Activated CD8-positive, alpha-beta T cell treated with anti-CD3 and anti-CD28 coated beads, Interleukin-2, amount 10 ng/mL, durations not matched to agents 7 days and 5 days (primary cell): ENCODE data around the gene HEYL. TPM values are rescaled to one million over a fixed set of nuclear protein-coding genes. Genes with fewer than 3 reads are reported as not detected.

Experiments
- ATAC-seq: fragments of 150-1000 bp; cut with Tn5 transposase; one replicate; pipeline ENCODE4 v1.10.0; 2021; ENCODE audit warnings: moderate library complexity
- CTCF ChIA-PET: fragments of 350-600 bp; sonication (Branson Sonifier 250); formaldehyde crosslinking; loops from one replicate; lab custom pipeline; 2021; ENCODE audit warnings: antibody characterized with exemption; lab: Charles Lee
- POLR2A ChIA-PET: fragments of 350-600 bp; sonication (Branson Sonifier 250); formaldehyde crosslinking; loops from one replicate; lab custom pipeline; 2021; ENCODE audit warnings: antibody characterized with exemption; lab: Charles Lee
- DNase-seq: peaks from one replicate; pipeline ENCODE4 v3.0.0-alpha.2; 2020
- H3K27ac Mint-ChIP-seq: one replicate; pipeline ENCODE4 v1.8.0; 2021; ENCODE audit warnings: mild to moderate bottlenecking, mixed read lengths
- H3K27me3 Mint-ChIP-seq: one replicate; pipeline ENCODE4 v1.8.0; 2021; ENCODE audit warnings: low read depth, mixed read lengths
- H3K36me3 Mint-ChIP-seq: one replicate; pipeline ENCODE4 v1.8.0; 2021; ENCODE audit warnings: low read depth, mixed read lengths
- H3K4me1 Mint-ChIP-seq: one replicate; pipeline ENCODE4 v1.8.0; 2021; ENCODE audit warnings: low read depth, mixed read lengths
- H3K4me3 Mint-ChIP-seq: one replicate; pipeline ENCODE4 v1.8.0; 2021; ENCODE audit warnings: mild to moderate bottlenecking, mixed read lengths
- H3K9me3 Mint-ChIP-seq: one replicate; pipeline ENCODE4 v1.8.0; 2022; ENCODE audit warnings: mixed read lengths; ENCODE audit not compliant: insufficient read depth
- total RNA-seq, 2 experiments: library from RNA; stranded (reverse); gene quantifications; one replicate each; pipeline ENCODE4 v1.2.3, GENCODE V29; 2021

HEYL gene
- total RNA-seq, 2 experiments from 2014 or later: not detected

DNA sequence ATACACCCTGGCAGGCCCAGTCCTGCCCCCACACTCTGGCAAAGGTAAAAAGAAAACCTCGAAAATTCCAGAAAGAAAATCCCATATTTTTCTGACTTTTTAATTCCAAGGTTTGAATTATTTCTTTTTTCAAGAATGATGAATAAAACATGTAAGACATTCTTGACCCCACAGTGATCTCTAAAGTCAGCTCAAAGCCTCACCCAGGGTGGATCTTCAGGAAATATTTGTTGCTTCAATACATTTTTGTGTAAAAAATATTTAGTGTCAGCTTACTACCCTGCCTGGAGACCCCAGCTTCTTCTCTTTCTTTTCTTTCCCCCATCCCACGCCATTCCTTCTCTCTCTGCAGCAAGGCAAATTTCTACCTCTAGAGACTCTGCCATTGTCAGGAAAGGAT, 39.4 kb upstream of the HEYL start:
- H3K36me3 Mint-ChIP-seq: no peaks in the 10 kb centered on the region
- H3K27ac Mint-ChIP-seq: no peak overlapping the region
- no peak overlapping the region for H3K4me3 Mint-ChIP-seq
- DNase-seq (no peak), ATAC-seq (no peak)
- POLR2A ChIA-PET: no interaction called here
- H3K9me3 Mint-ChIP-seq: no peaks in the 10 kb centered on the region
- H3K27me3 Mint-ChIP-seq: peaks cover 17% of the 10 kb centered on the region
- CTCF ChIA-PET: interaction anchor here (0.7 to 3.5 kb wide), 3 partner anchors 8 to 21 kb away, joined by 3 to 34 read pairs (median 3); partner anchors contain the start of gene NT5C1A
- H3K4me1 Mint-ChIP-seq: peaks cover 8% of the 10 kb centered on the region

DNA sequence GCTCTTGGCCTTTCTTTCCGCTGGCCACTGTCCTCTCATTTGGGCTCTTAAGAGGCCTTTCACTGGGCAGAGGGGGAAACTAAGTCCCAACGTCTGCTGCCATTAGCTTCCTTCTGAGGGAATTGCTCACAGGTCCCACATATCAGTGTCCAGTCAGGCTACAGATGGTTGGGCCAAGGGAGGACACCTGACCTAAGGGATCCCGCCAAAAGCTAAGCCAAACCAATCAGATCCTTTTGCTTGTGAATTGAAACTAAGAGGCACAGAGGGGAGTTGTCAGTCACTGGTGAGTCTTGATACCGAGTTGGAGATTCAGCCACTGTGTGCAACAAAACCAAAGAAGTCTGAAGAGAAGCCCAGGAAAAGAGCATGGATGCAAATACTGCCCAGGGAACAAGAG, 38.2 kb upstream of the HEYL start:
- CTCF ChIA-PET: no interaction called here
- no peak overlapping the region for H3K4me3 Mint-ChIP-seq
- DNase-seq (no peak), ATAC-seq (no peak)
- POLR2A ChIA-PET: no interaction called here
- H3K36me3 Mint-ChIP-seq: no peaks in the 10 kb centered on the region
- H3K4me1 Mint-ChIP-seq: peaks cover 8% of the 10 kb centered on the region
- H3K27me3 Mint-ChIP-seq: peaks cover 21% of the 10 kb centered on the region
- no peak overlapping the region for H3K27ac Mint-ChIP-seq
- no peaks in the 10 kb centered on the region for H3K9me3 Mint-ChIP-seq

DNA sequence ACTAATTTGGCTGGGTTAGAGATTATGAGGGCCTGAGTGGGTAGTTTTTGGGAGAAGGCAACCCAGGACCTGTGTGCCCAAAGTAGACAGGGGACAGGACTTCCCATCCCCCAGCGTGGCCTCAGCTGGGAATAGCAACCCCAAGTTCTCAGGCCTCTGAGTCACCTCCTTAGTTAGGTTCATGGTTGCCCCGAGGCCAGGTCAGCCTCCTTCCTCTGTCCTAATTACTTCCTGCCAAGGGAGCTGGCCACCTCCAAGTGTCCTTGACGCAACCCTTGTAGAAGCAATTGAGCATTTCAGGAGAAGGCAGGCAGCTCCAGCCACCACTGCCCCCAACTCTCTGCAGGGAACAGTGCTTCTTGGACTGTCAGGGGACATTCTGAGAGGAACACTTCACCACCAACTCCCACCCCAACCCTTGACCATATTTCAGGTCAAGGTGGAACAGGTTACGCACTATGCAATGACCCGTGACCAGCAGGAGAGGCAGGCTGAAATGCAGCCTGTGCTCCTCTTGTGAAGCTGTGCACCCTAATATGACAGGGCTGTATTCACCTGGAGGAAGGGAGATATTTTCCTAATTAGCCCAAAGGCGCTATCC, 37.6 kb upstream of the HEYL start:
- Mint-ChIP-seq H3K4me3 (no peak overlapping the region), H3K27me3 (peaks cover 22% of the 10 kb centered on the region), H3K27ac (no peak overlapping the region), H3K4me1 (peaks cover 12% of the 10 kb centered on the region), H3K36me3 (no peaks in the 10 kb centered on the region), H3K9me3 (no peaks in the 10 kb centered on the region)
- CTCF ChIA-PET: no interaction called here
- DNase-seq (no peak), ATAC-seq (no peak)
- POLR2A ChIA-PET: no interaction called here

DNA sequence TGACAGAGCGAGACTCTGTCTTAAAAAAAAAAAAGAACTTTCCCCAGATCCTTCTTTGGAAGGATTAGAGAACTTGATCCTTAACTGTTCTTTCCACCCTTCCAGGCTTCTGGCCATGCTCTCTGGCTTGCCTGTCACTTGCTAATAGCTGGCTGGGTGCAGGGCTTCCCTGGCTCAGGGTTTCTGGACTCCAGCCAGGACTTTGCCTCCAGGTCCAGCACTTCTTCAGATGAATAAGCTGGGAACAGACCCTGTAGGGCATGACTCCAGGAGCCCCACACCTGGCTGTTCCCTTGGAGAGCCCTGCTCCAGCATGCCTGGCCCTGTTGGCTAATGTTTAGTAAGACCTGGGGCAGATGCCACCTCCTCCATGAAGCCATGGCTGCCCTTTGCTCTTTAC, 35.8 kb upstream of the HEYL start:
- Mint-ChIP-seq H3K9me3 (no peaks in the 10 kb centered on the region), H3K4me3 (no peak overlapping the region), H3K36me3 (no peaks in the 10 kb centered on the region), H3K27ac (no peak overlapping the region), H3K27me3 (peaks cover 29% of the 10 kb centered on the region), H3K4me1 (peaks cover 7% of the 10 kb centered on the region)
- ChIA-PET CTCF (interaction anchor here (11.7 kb wide), 1 partner anchor 19 kb away, joined by 230 read pairs; no protein-coding TSS in a partner anchor), POLR2A (interaction anchor here (0.6 kb wide), 1 partner anchor 100 kb away, joined by 3 read pairs; no protein-coding TSS in a partner anchor)
- no peak for ATAC-seq
- no peak for DNase-seq

DNA sequence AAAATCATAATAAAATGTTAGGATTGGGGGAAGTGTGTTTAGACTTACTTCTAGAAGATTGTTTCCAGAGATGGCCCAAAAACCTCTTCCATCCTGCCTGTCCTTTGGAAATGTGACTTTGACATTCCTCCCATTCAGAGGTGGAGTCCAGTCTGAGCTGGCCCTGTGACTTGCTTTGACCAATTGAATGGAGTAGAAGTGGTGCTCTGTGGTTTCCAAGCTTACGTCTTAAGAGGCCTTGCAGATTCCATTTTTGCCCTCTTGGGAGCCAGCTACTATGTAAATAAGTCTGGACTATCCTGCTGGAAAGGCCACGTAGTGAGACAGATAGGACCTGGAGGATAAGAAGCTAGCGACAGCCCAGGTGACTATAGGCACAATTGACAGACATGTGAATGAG, 33.8 kb upstream of the HEYL start:
- ATAC-seq: no peak
- Mint-ChIP-seq H3K9me3 (no peaks in the 10 kb centered on the region), H3K36me3 (no peaks in the 10 kb centered on the region), H3K4me1 (peaks cover 7% of the 10 kb centered on the region), H3K27me3 (peaks cover 33% of the 10 kb centered on the region), H3K4me3 (no peak overlapping the region), H3K27ac (no peak overlapping the region)
- CTCF ChIA-PET: interaction anchor here (1.0 to 11.7 kb wide), 11 partner anchors 7 to 127 kb away, joined by 3 to 230 read pairs (median 7); partner anchors contain the start of gene PPIE
- POLR2A ChIA-PET: interaction anchor here (0.9 to 1.2 kb wide), 2 partner anchors 9 to 45 kb away, joined by 3 read pairs; no protein-coding TSS in a partner anchor
- no peak for DNase-seq

DNA sequence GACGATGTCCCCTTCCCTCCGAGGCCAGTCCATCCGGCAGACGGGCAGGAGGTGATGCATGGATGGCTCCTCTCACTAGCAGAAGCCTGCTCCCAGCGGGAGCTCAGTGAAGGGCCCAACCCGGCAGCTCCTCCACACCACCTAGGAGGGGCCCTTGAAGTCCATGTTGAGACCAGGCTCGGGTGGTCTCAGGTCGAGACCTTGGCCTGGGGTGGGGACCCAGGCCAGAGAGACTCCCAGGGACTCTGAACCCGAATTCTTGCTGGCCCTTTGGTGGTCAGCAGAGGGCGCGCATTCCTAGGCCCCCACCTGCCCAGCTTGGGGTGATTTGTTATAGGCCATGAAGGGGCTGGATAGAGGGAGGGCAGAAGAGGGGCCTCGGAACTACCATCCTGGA, 33.1 kb upstream of the HEYL start:
- Mint-ChIP-seq H3K4me3 (peak overlapping the region; percentile 34), H3K27ac (no peak overlapping the region), H3K27me3 (peaks cover 33% of the 10 kb centered on the region), H3K9me3 (no peaks in the 10 kb centered on the region), H3K4me1 (peaks cover 11% of the 10 kb centered on the region), H3K36me3 (no peaks in the 10 kb centered on the region)
- CTCF ChIA-PET: interaction anchor here (0.6 to 11.7 kb wide), 11 partner anchors 8 to 67 kb away, joined by 3 to 230 read pairs (median 7); partner anchors contain the start of gene PPIE
- ATAC-seq: peak; percentile 23
- POLR2A ChIA-PET: interaction anchor here (1.4 kb wide), 1 partner anchor 16 kb away, joined by 3 read pairs; no protein-coding TSS in a partner anchor
- DNase-seq: peak; percentile 35

DNA sequence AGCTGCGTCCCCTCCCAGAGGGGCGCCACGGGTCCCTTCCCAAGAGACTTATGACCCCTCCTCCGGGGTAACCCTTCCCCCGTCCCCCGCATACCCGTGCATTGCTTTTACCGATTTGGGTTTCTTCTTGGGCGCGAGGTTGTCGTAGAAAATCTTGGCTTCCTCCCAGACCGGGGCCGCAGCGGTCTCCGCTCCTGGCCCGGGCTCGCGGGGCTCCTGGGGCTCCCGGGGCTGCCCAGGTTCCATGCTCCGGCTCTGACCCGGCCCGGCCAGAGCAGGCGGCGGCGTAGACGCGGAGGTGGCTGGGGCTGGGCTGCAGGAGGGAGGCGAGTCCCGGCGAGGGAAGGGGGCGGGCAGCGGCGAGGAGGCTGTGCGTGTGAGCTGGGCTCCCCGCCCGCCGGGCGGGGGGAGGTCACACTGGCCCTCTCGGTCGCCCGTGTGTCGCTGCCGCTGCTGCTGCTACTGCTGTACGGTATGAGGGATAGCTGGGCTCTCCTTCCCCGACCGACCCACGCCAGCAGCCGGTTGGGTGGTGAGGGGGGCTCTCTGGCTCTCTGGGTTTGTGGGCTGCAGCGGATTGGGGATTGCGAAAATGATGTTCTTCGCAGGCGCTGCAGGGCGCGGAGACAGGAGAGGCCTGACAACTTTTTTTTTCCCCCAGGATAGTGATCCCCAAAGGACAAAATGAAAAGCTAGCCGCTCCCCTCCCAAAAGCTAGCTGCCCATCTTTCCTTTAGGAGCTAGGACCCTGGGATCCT, 32.5 kb upstream of the HEYL start, which contains the start of gene NT5C1A:
Gene NT5C1A (minus strand): TSS at position 315 of the 758 bp plus-strand sequence. CDS start 69 bp downstream, at position 246.
- Mint-ChIP-seq H3K9me3 (no peaks in the 10 kb centered on the region), H3K36me3 (no peaks in the 10 kb centered on the region), H3K4me3 (peak within 1 kb of the TSS; percentile 34), H3K27me3 (peaks cover 33% of the 10 kb centered on the region), H3K27ac (no peak within 1 kb of the TSS), H3K4me1 (peaks cover 16% of the 10 kb centered on the region)
- ChIA-PET CTCF (interaction anchor here (0.6 to 11.7 kb wide), 10 partner anchors 9 to 66 kb away, joined by 3 to 230 read pairs (median 8); partner anchors contain the start of gene PPIE), POLR2A (interaction anchor here (1.4 kb wide), 1 partner anchor 16 kb away, joined by 3 read pairs; no protein-coding TSS in a partner anchor)
- ATAC-seq: peak; percentile 71
- DNase-seq: peak; percentile 39

DNA sequence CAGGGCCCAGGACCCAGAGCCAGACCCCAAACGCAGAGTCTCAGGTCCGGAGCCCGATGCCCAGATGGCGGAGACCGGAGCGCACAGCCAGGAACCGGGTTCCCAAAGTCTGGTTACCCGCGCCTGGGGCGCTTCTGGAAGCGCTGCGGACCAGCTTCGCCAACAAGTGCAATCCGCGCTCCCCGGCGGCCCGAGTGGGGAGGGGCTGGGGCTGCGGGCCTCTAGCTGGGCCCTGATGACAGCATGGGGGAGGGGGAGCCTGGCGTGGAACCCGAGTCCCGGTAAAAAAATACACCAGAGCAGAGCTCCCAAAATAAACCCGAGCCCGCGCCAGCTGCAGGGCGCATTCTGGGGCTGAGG, 32.0 kb upstream of the HEYL start:
- ChIA-PET CTCF (interaction anchor here (1.0 to 11.7 kb wide), 8 partner anchors 9 to 66 kb away, joined by 3 to 230 read pairs (median 8); no protein-coding TSS in a partner anchor), POLR2A (interaction anchor here (1.4 kb wide), 1 partner anchor 17 kb away, joined by 3 read pairs; no protein-coding TSS in a partner anchor)
- Mint-ChIP-seq H3K27ac (no peak overlapping the region), H3K36me3 (no peaks in the 10 kb centered on the region), H3K4me3 (no peak overlapping the region), H3K9me3 (no peaks in the 10 kb centered on the region), H3K4me1 (peaks cover 22% of the 10 kb centered on the region), H3K27me3 (peaks cover 33% of the 10 kb centered on the region)
- DNase-seq: no peak
- ATAC-seq: no peak

DNA sequence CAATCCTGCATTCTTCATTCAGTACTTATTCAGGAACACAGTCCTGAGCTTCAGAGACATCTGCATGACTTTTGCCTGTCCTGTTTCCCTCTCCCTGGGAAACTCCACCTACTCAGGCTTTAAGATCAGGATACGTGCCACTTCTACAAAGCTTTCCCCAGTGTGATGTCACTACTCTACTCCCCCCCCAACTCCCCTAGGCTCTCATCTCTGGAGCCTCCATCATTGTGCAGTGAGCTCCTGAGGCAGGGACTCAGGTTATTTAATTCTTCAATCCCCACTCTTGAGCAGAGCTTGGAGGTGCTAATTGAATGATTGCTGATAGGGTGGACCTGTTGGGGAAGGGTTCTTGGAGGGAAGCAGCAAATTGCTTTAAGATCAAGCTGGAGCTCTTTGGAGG, 31.2 kb upstream of the HEYL start:
- Mint-ChIP-seq H3K4me3 (no peak overlapping the region), H3K4me1 (peaks cover 28% of the 10 kb centered on the region), H3K36me3 (no peaks in the 10 kb centered on the region), H3K27ac (no peak overlapping the region), H3K27me3 (peaks cover 33% of the 10 kb centered on the region), H3K9me3 (no peaks in the 10 kb centered on the region)
- ATAC-seq (no peak), DNase-seq (no peak)
- POLR2A ChIA-PET: no interaction called here
- CTCF ChIA-PET: interaction anchor here (0.6 to 11.7 kb wide), 9 partner anchors 10 to 461 kb away, joined by 3 to 230 read pairs (median 6); no protein-coding TSS in a partner anchor

DNA sequence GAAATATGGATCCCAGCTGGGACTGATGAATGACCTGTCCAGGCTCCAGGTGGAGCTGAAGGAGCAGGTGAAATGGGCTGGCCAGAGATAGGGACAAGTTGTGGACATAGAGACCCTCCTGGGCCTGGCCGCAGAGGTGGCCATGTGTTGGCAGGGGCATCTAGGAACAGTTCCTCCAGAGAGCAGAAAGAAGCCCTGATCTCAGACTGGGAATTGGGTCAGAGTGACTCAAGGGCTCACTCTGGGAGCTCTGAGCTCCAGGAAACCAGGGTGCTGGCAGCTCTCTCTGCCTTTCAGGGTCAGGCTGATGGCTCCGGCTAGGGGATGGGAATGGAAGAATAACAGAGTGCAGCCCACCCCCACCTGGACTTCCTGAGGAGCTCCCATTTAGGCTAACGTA, 29.5 kb upstream of the HEYL start:
- H3K27ac Mint-ChIP-seq: no peak overlapping the region
- no peak for DNase-seq
- no peaks in the 10 kb centered on the region for H3K9me3 Mint-ChIP-seq
- ChIA-PET POLR2A (no interaction called here), CTCF (interaction anchor here (1.9 to 11.7 kb wide), 4 partner anchors 12 to 63 kb away, joined by 6 to 230 read pairs (median 34); no protein-coding TSS in a partner anchor)
- peaks cover 28% of the 10 kb centered on the region for H3K4me1 Mint-ChIP-seq
- H3K27me3 Mint-ChIP-seq: peaks cover 26% of the 10 kb centered on the region
- ATAC-seq: no peak
- no peaks in the 10 kb centered on the region for H3K36me3 Mint-ChIP-seq
- no peak overlapping the region for H3K4me3 Mint-ChIP-seq

DNA sequence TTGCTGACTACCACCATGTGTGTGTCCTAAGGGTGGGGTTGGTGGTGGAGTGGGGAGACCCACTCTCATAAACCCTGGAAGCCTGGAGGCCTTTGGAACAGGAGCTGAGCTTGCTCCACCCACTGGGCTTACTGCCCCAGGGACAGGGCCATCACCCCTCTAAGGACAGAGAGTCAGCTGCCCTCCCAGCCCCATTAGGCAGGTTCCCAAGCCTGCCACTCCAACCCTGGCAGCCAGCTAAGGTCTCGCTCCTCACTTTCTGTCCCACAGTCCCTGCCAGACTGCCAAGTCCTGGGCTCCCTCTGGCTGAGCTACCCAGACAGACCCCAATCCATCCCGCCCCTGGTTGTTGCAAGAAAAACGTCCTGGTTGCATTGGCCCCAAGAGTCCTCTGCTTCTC, 28.7 kb upstream of the HEYL start:
- ChIA-PET CTCF (interaction anchor here (0.6 to 11.7 kb wide), 3 partner anchors 12 to 62 kb away, joined by 4 to 230 read pairs (median 16); no protein-coding TSS in a partner anchor), POLR2A (no interaction called here)
- DNase-seq: no peak
- no peak overlapping the region for H3K27ac Mint-ChIP-seq
- H3K4me3 Mint-ChIP-seq: no peak overlapping the region
- H3K4me1 Mint-ChIP-seq: peaks cover 28% of the 10 kb centered on the region
- no peaks in the 10 kb centered on the region for H3K9me3 Mint-ChIP-seq
- H3K27me3 Mint-ChIP-seq: peaks cover 22% of the 10 kb centered on the region
- ATAC-seq: no peak
- no peaks in the 10 kb centered on the region for H3K36me3 Mint-ChIP-seq
